CD8-positive, alpha-beta memory T cell (primary cell): ENCODE results near the gene RXRB. TPM values are rescaled to one million over a fixed set of nuclear protein-coding genes. Genes with fewer than 3 reads are reported as not detected.

Source experiments
- CTCF ChIA-PET: fragments of 350-600 bp; sonication (Branson Sonifier 250); formaldehyde crosslinking; loops from one replicate; lab custom pipeline; 2021; ENCODE audit warnings: antibody characterized with exemption; lab: Charles Lee
- POLR2A ChIA-PET: fragments of 350-600 bp; sonication (Branson Sonifier 250); formaldehyde crosslinking; loops from one replicate; lab custom pipeline; 2021; ENCODE audit warnings: antibody characterized with exemption; lab: Charles Lee
- DNase-seq, 5 donors: peaks; one replicate each; pipeline versions ENCODE4 v3.0.0 to v3.0.0-alpha.2; 2020 to 2022; ENCODE audit warnings: mixed read lengths in 1 of 5
- H3K27ac ChIP-seq: one replicate; pipeline ENCODE4 v1.7.0; 2013; ENCODE audit warnings: low read depth, mild to moderate bottlenecking, low read length, moderate library complexity
- H3K27me3 ChIP-seq: 2 replicates; pipeline ENCODE4 v1.7.0; 2013; ENCODE audit warnings: low read length, mild to moderate bottlenecking; ENCODE audit not compliant: insufficient read depth, poor library complexity, severe bottlenecking
- H3K36me3 ChIP-seq: 2 replicates; pipeline ENCODE4 v1.7.0; 2013; ENCODE audit warnings: mild to moderate bottlenecking, low read length, moderate library complexity; ENCODE audit not compliant: insufficient read depth
- H3K4me1 ChIP-seq: 2 replicates; pipeline ENCODE4 v1.7.0; 2013; ENCODE audit warnings: mild to moderate bottlenecking, low read length, moderate library complexity; ENCODE audit not compliant: insufficient read depth
- H3K4me3 ChIP-seq: 2 replicates; pipeline ENCODE4 v1.7.0; 2013; ENCODE audit warnings: mild to moderate bottlenecking, low read length
- H3K9me3 ChIP-seq: 2 replicates; pipeline ENCODE4 v1.7.0; 2013; ENCODE audit warnings: mild to moderate bottlenecking, low read length
- H3K27ac Mint-ChIP-seq, 8 donors: one replicate each; pipeline ENCODE4 v1.8.0; 2020 to 2021; ENCODE audit warnings: mixed read lengths in 8 of 8, mild to moderate bottlenecking in 6 of 8, inconsistent platforms in 3 of 8, moderate library complexity in 3 of 8
- H3K27me3 Mint-ChIP-seq, 2 donors: one replicate each; pipeline ENCODE4 v1.8.0; 2020 to 2021; ENCODE audit warnings: mixed read lengths in 2 of 2, mild to moderate bottlenecking in 1 of 2, moderate library complexity in 1 of 2
- H3K36me3 Mint-ChIP-seq, 3 donors: one replicate each; pipeline ENCODE4 v1.8.0; 2020 to 2021; ENCODE audit warnings: mixed read lengths in 3 of 3, inconsistent platforms in 1 of 3, mild to moderate bottlenecking in 1 of 3
- H3K4me1 Mint-ChIP-seq, 3 donors: one replicate each; pipeline ENCODE4 v1.8.0; 2020 to 2021; ENCODE audit warnings: mixed read lengths in 3 of 3, inconsistent platforms in 1 of 3, mild to moderate bottlenecking in 1 of 3
- H3K4me3 Mint-ChIP-seq, 7 donors: one replicate each; pipeline ENCODE4 v1.8.0; 2020 to 2021; ENCODE audit warnings: mixed read lengths in 7 of 7, mild to moderate bottlenecking in 6 of 7, moderate library complexity in 4 of 7, inconsistent platforms in 2 of 7
- H3K9me3 Mint-ChIP-seq, 5 donors: one replicate each; pipeline ENCODE4 v1.8.0; 2020 to 2022; ENCODE audit warnings: mixed read lengths in 5 of 5, mild to moderate bottlenecking in 3 of 5, moderate library complexity in 2 of 5, inconsistent platforms in 1 of 5
- polyA plus RNA-seq: library from polyadenylated mRNA; unstranded; fragments of 300-500 nt; fragmentation: Illumina TruSeq; gene quantifications from one replicate; pipeline ENCODE4 v1.2.3, GENCODE V29; 2021
- total RNA-seq, 2 experiments: library from RNA; stranded (reverse); gene quantifications; one replicate each; pipeline ENCODE4 v1.2.3, GENCODE V29; 2021

The RXRB gene
- total and polyA plus RNA-seq, 3 experiments from 2014 or later, result 8.5 to 51.4 (median 47.1) TPM

DNA sequence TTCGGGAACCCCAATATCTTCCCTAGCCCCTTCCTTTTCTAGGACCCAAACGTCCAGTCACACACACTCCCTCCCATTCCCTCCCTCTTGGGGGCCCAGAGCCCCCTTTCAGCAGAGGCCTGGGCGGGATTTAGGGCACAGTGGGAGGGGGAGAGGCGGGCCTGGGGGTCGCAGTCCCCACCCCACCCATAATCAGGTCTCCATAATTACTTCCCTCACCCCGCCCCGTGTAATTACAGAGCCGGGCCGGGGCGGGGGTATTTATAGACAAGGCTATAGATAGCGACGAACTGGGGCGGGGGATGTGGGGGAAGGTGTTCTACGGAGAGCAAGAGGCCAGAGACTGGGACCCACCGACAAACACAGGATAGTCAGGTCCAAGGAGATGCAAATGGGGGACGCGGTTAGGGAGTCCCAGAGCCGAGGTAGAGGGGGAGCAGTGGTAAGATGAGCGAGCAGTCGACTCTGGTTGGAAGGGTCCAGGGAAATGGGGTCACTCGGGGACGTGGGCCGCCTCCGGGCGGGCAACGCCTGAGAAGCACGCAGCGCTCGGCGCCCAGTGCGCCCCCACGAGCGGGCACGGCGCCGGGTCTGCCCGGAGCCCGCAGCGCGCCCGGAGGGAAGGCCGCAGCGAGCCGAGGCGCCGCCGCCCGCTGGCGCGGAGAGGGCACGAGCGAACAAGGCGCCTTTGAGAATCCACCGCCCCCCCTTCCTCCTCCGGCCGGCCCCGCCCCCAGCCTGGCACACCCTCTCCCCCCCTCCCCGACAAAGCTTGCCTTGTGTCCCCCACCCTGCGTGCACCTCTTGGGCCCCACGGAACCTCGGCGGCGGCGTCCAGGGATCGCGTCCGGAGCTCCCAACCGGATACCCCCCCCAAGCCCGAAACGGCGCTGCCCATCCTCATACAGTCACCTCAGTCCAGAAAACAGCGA is 7.5 kb downstream of the RXRB start:
- Histone ChIP-seq H3K27me3 (peaks cover 16% of the 10 kb centered on the region), H3K27ac (no peak overlapping the region), H3K4me3 (peak overlapping the region; percentile 50), H3K36me3 (peaks cover 27% of the 10 kb centered on the region), H3K9me3 (no peaks in the 10 kb centered on the region), H3K4me1 (peaks cover 24% of the 10 kb centered on the region)
- Mint-ChIP-seq H3K36me3 (peaks cover 17 to 42% (median 18%) of the 10 kb centered on the region in 3 donors), H3K4me1 (peaks cover 21 to 32% (median 25%) of the 10 kb centered on the region in 3 donors), H3K27me3 (peaks cover 16 to 36% of the 10 kb centered on the region in 2 donors), H3K27ac (peak overlapping the region in 4 of 8 donors; percentile 63 to 80 (median 76)), H3K4me3 (peak overlapping the region; percentile 68 to 89 (median 80)), H3K9me3 (no peaks in the 10 kb centered on the region)
- ChIA-PET POLR2A (interaction anchor here (1.1 to 1.5 kb wide), 3 partner anchors 12 to 221 kb away, joined by 3 to 4 read pairs (median 4); partner anchors contain the start of gene HSD17B8), CTCF (no interaction called here)
- DNase-seq, result peak in 2 of 5 donors; percentile 31 to 60

DNA sequence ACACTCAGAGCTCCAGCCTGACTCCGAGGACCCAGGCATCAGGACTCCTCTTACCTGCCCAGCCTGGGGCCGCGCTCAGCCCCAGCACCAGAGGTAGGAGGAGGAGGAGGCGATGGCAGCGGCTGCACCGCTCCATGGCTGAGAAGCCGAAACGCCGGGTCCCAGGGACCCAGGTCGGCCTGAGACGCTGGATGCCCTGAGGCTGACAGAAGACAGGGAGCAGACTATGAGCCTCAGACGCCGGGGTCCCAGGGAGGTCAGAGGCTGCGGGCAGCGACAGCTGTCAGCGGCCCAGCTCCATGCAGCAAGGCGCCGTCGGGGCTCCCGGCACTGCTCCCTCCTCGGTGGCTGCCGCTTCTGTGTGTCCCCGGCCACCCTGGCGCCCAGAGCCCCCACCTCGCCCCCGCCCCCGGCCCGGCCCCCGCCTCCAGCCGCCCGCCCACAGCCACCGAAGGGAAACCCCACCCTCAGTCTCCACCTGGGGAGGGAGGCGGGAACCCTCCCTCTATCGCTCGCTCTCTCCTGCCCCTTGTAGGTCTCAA is 8.3 kb downstream of the RXRB start, which contains the start of gene COL11A2:
Gene COL11A2 (minus strand): TSS at position 363 of the 542 bp plus-strand sequence. CDS start 227 bp downstream, at position 136.
- no peaks in the 10 kb centered on the region for H3K9me3 Mint-ChIP-seq
- peaks cover 14 to 25% (median 18%) of the 10 kb centered on the region in 3 donors for H3K4me1 Mint-ChIP-seq
- Histone ChIP-seq H3K27ac (no peak within 1 kb of the TSS), H3K4me1 (peaks cover 17% of the 10 kb centered on the region), H3K4me3 (peak within 1 kb of the TSS; percentile 50), H3K9me3 (no peaks in the 10 kb centered on the region), H3K27me3 (peaks cover 16% of the 10 kb centered on the region), H3K36me3 (peaks cover 25% of the 10 kb centered on the region)
- CTCF ChIA-PET, result interaction anchor here (1.3 kb wide), 1 partner anchor 10 kb away, joined by 3 read pairs; no protein-coding TSS in a partner anchor
- H3K4me3 Mint-ChIP-seq, result peak within 1 kb of the TSS; percentile 68 to 89 (median 80)
- peaks cover 11 to 35% (median 23%) of the 10 kb centered on the region in 3 donors for H3K36me3 Mint-ChIP-seq
- POLR2A ChIA-PET, result no interaction called here
- peaks cover 19 to 43% of the 10 kb centered on the region in 2 donors for H3K27me3 Mint-ChIP-seq
- peak in 1 of 5 donors; percentile 14 for DNase-seq
- H3K27ac Mint-ChIP-seq, result peak within 1 kb of the TSS in 4 of 8 donors; percentile 63 to 80 (median 76)

DNA sequence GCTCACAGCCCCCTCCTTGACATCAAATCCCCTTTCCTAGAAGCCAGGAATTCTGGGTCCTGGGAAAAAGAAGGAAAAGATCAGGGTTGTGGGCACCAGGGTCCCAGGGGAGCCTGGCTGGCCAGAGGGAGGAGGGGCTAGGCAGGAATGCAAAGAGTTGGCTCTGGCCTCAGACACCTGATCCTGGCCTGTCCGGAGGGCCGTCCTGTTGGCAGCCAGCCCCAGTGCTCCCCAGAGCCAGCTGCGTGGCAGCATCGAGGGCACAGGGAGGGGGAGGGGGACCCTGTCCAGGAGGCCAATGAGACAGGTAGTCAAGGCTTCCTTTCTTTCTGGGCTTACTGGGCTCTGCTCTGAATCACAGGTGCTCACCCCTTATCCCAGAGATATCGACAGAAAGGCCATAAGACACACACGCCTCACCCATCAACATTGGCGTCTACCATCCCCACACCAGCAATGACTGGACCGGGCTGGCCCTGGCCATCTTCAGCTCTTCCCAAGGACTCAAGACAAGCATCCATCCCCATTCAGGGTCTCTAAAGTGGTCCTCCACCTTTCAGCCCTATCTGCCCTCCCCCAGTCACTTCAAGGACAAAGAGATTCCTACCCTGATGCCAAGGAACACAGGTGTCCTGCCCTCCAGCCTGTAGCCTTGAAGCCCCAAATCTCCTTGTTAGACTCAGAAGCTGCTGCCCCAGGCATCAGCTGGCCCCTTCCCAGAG is 8.9 kb downstream of the RXRB start:
- peaks cover 11 to 23% (median 17%) of the 10 kb centered on the region in 3 donors for H3K4me1 Mint-ChIP-seq
- POLR2A ChIA-PET, result no interaction called here

DNA sequence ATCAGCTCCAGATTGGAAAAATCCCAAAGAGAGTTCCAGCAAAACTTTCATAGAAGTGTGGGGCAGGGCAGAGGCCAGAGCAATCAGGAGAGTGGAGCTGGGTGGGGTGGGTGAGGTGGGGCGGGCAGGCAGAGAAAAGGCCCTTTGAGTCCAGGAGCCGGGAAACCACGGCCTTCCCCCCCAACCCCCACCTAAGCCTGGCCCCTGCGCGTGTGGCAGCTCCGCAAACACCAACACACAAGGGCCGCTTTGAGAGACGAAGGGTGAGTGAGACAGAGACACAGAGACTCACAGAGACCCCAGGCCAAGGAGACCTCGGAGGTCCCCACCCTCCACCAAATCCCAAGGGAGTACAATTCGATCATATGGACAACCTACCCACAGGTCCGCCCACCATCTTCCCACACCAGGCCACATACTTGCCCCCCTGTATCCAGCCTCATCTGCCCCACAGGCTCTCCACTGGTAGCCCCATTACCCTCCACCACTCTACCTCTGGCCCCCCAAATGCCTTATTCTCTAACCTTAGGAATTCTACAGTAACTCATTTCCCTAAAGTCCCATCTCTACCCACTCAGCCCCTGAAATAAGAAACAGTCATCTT is 9.9 kb downstream of the RXRB start:
- POLR2A ChIA-PET, result no interaction called here
- Histone ChIP-seq H3K9me3 (no peaks in the 10 kb centered on the region), H3K27ac (no peak overlapping the region), H3K4me1 (peaks cover 14% of the 10 kb centered on the region), H3K27me3 (peaks cover 16% of the 10 kb centered on the region), H3K4me3 (no peak overlapping the region), H3K36me3 (peaks cover 10% of the 10 kb centered on the region)
- H3K36me3 Mint-ChIP-seq, result peaks cover 5 to 23% (median 20%) of the 10 kb centered on the region in 3 donors
- H3K4me1 Mint-ChIP-seq, result peaks cover 11 to 23% (median 14%) of the 10 kb centered on the region in 3 donors
- H3K27ac Mint-ChIP-seq, result peak overlapping the region in 2 of 8 donors; percentile 16 to 52
- no peaks in the 10 kb centered on the region for H3K9me3 Mint-ChIP-seq
- no peak for DNase-seq
- CTCF ChIA-PET, result interaction anchor here (1.3 kb wide), 1 partner anchor 176 kb away, joined by 4 read pairs; no protein-coding TSS in a partner anchor
- H3K27me3 Mint-ChIP-seq, result peaks cover 24 to 51% of the 10 kb centered on the region in 2 donors
- H3K4me3 Mint-ChIP-seq, result no peak overlapping the region

More for the DNA sequence above, 8.9 kb downstream of the RXRB start:
- H3K27ac ChIP-seq, result no peak overlapping the region
- Mint-ChIP-seq H3K9me3 (no peaks in the 10 kb centered on the region), H3K27me3 (peaks cover 24 to 49% of the 10 kb centered on the region in 2 donors), H3K36me3 (peaks cover 9 to 30% (median 27%) of the 10 kb centered on the region in 3 donors), H3K4me3 (peak overlapping the region in 6 of 7 donors; percentile 14 to 84 (median 46)), H3K27ac (no peak overlapping the region)
- peaks cover 20% of the 10 kb centered on the region for H3K36me3 ChIP-seq
- CTCF ChIA-PET, result interaction anchor here (1.3 kb wide), 1 partner anchor 9 kb away, joined by 3 read pairs; no protein-coding TSS in a partner anchor
- peaks cover 14% of the 10 kb centered on the region for H3K4me1 ChIP-seq
- peaks cover 16% of the 10 kb centered on the region for H3K27me3 ChIP-seq
- no peak overlapping the region for H3K4me3 ChIP-seq
- no peak for DNase-seq
- no peaks in the 10 kb centered on the region for H3K9me3 ChIP-seq

DNA sequence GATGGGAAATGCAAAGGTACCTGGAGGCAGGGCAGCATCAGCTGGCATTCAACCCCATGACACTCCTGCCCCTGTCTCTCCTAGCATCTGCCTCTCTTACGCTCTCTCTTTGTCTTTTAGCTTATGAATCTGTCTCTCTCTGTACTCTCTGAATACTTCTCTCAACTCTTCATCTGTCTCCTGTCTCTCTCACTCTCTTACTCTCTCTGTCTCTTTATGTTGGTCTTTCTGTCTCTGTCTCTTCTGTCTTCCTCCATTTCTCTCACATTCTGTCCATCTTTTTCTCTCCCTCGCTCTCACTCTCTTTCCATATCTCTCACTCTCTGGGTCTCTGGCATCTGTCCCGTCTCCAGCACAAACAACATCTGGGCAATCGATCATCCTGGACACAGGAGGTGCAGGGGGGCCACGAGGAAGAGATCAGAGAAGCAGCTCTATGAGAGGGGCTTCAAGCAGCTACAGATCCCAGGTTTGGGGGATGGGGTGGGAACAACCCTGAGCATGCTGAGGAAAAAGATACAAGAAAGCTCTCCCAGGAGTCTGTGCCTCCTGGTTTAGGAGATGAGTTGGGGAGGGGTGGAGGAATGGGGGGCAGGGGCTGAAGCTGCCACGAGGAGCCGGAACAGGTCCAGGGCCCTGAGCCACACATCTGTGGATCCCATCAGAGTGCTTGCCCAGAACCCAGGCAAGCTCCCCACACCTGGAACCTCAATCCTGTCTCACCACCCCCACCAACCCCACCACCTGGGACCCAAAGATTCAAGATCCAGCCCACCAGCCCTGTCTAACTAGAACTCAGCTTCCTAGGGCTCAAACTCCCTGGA is 10.6 kb downstream of the RXRB start:
- Histone ChIP-seq H3K4me1 (peaks cover 14% of the 10 kb centered on the region), H3K36me3 (peaks cover 2% of the 10 kb centered on the region), H3K27me3 (peaks cover 16% of the 10 kb centered on the region), H3K9me3 (no peaks in the 10 kb centered on the region), H3K4me3 (no peak overlapping the region), H3K27ac (no peak overlapping the region)
- DNase-seq, result no peak
- Mint-ChIP-seq H3K4me1 (peaks cover 11 to 23% (median 13%) of the 10 kb centered on the region in 3 donors), H3K9me3 (no peaks in the 10 kb centered on the region), H3K27ac (peak overlapping the region in 2 of 8 donors; percentile 47 to 52), H3K27me3 (peaks cover 24 to 51% of the 10 kb centered on the region in 2 donors), H3K36me3 (peaks cover 3 to 22% (median 13%) of the 10 kb centered on the region in 3 donors), H3K4me3 (no peak overlapping the region)
- ChIA-PET CTCF (interaction anchor here (1.2 to 1.3 kb wide), 2 partner anchors 9 to 176 kb away, joined by 3 to 4 read pairs; no protein-coding TSS in a partner anchor), POLR2A (no interaction called here)

DNA sequence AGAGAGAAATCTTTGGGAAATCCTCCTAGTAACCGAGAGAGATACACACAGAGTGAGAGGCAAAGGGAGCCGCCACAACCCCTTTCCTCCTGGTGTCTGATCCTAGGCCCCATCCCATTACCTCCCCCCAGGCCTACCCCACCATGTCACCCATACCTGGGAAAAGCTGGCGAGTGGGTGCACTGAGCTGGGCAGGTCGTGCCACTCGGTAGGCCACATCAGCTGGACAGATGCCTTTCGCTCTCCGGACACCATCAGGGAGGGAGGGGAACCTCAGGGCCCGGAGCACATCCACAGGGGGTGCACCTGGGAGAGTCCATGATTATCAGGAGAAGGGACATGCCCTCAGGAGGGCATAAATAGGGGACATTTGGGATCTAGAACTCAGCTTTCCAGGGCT is 11.3 kb downstream of the RXRB start:
- H3K4me3 Mint-ChIP-seq, result no peak overlapping the region
- H3K36me3 Mint-ChIP-seq, result peaks cover 3 to 29% (median 6%) of the 10 kb centered on the region in 3 donors
- H3K27me3 Mint-ChIP-seq, result peaks cover 26 to 51% of the 10 kb centered on the region in 2 donors
- H3K4me3 ChIP-seq, result no peak overlapping the region
- no peak for DNase-seq
- H3K9me3 ChIP-seq, result no peaks in the 10 kb centered on the region
- no peaks in the 10 kb centered on the region for H3K36me3 ChIP-seq
- H3K4me1 Mint-ChIP-seq, result peaks cover 17 to 24% (median 17%) of the 10 kb centered on the region in 3 donors
- no peak overlapping the region for H3K27ac ChIP-seq
- H3K27me3 ChIP-seq, result peaks cover 16% of the 10 kb centered on the region
- ChIA-PET POLR2A (no interaction called here), CTCF (interaction anchor here (0.7 to 1.2 kb wide), 2 partner anchors 10 to 39 kb away, joined by 3 read pairs; no protein-coding TSS in a partner anchor)
- H3K9me3 Mint-ChIP-seq, result no peaks in the 10 kb centered on the region
- H3K27ac Mint-ChIP-seq, result peak overlapping the region in 1 of 8 donors; percentile 47
- H3K4me1 ChIP-seq, result peaks cover 19% of the 10 kb centered on the region
